GM21390 (cell line): Measurements from ENCODE around the gene ZNF705A.
"Not testable (repeated sequence)": the region's sequence is repeated elsewhere in the genome, so short reads cannot be mapped to it uniquely, and the experiment has no call there.

Experiments
- ATAC-seq: cut with Tn5 transposase; IDR thresholded peaks from one replicate; pipeline ENCODE4 v1.9.1; 2021; ENCODE audit not compliant: unreplicated experiment

Gene ZNF705A

DNA sequence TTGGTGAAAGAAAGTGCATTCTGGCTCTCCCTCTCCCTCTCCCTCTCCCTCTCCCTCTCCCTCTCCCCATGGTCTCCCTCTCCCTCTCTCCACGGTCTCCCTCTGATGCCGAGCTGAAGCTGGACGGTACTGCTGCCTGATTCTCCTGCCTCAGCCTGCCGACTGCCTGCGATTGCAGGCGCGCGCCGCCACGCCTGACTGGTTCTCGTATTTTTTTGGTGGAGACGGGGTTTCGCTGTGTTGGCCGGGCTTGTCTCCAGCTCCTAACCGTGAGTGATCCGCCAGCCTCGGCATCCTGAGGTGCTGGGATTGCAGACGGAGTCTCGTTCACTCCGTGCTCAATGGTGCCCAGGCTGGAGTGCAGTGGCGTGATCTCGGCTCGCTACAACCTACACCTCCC, 26.5 kb downstream of the ZNF705A start:
- ATAC-seq: not testable (repeated sequence)

DNA sequence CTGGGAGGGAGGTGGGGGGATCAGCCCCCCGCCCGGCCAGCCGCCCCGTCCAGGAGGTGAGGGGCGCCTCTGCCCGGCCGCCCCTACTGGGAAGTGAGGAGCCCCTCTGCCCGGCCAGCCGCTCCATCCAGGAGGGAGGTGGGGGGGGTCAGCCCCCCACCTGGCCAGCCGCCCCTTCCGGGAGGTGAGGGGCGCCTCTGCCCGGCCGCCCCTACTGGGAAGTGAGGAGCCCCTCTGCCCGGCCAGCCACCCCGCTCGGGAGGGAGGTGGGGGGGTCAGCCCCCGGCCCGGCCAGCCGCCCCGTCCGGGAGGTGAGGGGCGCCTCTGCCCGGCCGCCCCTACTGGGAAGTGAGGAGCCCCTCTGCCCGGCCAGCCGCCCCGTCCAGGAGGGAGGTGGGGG, 27.4 kb downstream of the ZNF705A start:
- ATAC-seq: not testable (repeated sequence)

DNA sequence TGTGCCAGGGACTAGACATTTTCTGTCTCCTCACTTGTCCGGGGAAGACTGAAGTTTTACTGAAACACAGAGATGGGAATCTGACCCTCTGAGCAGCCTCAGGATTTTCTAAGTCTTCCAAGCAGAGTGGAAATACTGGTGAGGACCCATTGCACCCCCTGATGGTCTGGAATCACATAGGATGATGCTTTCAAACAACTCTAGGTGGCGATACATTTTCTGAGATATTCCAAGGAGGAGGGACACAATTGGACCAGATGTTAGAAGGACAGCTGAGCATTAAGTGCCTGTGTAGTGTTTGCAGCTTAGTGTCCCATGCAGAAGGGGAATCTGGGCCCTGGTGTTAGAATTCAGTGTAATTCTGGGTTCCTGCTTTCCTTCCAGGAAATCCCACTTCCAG, 31.3 kb downstream of the ZNF705A start:
- not testable (repeated sequence) for ATAC-seq

DNA sequence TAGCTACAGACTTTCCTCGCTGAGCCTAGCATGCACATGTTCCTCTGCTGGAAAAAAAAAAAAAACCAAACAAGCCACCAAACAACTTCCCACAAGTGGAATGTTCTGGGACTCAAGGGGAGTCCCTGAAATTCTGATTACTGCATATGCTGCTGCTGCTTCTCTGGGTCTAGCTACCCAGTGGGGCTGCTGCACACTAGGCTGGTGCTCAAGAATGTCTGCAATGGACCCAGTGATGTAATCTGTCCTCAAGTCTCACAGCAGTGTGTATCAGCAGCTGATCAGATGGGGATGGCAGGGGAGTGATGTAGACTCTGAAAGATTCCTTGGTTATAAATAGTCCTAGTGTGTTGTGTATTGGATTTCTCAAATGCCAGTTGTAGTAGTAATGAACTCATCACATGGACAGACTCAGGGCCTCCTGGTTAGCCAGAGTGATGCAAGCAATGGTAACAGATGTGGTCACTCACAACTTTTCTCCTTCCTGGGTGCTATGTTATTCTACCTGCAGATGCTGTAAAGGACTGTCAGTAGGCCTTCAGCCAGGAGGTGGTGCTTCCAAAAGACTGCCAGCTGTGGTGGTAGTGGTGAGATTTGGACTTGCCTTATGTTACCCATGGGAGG, 41.0 kb downstream of the ZNF705A start:
- ATAC-seq: not testable (repeated sequence)

DNA sequence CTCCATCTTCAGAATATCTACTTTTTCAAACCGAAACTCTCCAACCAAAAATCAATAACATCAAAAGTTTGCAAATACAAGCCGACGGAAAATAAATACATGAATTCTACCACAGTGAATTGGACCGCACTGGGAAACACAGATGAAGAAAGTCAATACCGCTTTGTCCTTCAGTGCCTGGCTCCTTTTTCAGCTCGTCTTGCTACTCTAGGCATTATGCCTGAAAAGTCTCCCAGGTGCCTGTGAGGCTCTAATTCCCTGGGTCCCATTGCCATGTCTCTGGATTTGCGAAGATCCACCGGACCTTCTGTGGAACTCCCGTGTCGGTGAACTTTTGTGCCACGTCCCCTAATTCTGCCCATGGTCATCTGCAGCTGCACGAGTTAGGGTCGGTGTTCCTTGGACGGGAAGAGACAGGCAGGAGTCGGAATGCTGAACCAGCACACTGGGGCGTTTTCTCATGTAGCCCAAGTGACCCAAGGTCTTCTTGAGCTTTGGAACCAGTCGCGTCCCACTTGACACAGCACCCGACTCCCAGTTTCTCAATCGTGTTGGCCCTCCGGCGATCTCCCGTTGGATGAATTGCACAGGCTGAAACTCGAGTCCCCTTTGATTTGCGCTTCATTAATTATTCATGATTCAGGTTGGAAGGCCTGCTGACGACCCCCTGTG, 62.0 kb downstream of the ZNF705A start:
- ATAC-seq: not testable (repeated sequence)

DNA sequence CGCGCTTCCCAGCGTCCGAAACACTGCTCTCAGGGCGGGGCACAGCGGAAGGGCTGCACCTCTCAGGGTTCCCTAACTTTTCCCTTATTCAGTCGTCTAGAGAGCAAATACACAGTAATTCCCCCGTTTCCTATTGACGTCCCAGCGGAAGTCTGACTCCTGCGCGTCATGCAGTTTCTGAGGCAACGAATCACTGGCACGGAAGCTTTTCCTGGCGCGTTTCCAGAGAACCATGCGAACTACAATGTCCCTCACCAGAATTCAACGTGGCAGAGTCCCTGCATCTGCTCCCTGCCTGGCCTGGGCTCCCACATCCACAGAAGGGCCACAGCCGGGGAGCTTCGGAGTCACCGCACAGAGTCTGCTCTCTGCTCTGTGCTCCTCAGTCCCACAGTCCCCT, 64.6 kb downstream of the ZNF705A start:
- ATAC-seq: not testable (repeated sequence)

DNA sequence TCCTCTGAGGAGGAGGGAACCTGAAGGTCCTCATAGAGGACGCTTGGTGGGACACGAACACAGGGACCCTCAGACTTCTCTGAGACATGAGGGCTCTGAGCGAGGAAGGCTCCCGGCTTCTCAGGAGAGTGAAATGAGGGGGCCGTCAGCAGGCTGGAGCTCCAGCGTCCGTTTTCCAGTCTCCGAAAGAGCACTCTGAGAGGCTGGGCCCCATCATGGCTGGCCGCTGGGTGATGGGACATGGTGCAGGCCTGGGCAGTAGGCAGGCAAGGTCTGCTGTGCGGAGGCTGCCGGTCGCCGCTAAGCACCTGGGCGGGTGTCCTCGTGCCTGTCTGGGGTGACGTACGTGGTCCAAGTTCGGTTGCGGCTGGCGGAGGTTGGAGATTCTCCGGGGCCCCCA, 65.0 kb downstream of the ZNF705A start:
- ATAC-seq: not testable (repeated sequence)

DNA sequence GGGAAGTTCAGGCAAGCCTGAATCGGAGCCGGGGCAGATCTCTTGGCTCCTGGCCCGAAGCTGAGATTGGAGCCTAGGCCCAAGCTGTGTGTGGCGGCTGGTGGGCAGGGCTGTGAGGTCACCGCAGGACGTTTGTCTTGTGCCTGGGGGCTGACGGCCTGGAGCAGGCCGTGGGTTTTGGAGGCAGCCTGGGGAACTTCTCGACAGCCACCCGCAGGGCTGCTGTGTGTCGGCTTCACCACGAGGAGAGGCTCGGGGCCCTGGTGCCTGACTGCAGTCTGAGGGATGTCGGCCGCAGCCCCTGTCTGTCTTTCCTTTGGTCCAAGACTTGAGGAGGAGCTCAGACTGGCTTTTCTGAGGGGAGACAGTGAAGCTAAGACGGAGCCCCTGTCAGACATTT, 65.5 kb downstream of the ZNF705A start:
- ATAC-seq: not testable (repeated sequence)

DNA sequence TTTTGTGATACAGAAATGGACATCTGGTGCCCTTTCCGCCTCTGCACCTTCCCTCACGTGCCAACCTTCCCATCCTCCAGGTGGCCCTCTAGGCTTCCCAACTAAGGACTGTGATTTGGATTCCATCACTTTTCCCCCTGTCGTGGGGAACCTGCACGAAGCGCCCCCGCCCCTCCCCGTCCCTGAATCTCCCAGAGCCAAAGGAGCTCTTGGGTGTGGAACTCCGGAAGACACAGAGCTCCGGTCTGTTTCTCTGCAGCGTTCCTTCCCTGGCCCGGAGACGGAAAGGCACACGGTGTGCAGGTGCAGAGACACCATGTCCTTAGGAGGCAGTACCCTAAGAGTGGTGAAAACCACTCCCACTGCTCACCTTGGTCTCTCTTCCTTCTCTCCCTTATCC, 66.8 kb downstream of the ZNF705A start:
- ATAC-seq: not testable (repeated sequence)

DNA sequence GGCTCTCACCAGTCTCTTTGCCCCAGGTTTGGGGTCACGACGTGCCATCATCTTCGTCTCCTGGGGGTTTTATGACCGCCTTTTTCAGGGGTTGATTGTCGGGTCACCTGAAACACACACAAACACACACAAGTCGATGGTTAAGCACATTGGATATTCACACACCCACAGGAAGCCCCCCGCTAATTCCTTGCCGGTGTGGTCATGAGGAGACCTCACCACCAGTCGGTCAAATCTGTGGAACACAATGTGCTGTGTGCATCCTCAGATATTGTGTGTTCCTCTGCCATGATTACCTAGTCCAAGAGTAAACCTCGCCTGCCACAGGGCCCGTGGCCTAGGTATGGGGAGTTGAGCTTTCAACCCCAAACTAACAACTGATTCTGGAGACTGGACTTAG, 68.0 kb downstream of the ZNF705A start:
- not testable (repeated sequence) for ATAC-seq

DNA sequence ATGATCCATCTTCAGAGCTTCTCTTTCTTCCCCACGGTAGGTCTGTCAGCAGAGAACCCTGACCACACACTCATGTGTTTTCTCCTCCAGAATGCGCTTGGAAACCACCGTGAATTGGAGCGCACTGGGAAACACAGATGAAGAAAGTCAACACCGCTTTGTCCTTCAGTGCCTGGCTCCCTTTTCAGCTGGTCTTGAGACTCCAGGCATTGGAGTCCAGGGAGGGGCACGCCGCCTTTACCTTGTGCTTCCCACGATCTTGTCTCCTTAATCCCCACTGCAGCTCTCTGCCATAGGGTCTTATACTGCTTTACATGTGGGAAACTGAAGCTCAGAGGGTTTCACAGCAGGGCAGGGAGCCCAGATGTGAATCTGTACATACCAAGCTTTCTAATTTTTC, 69.5 kb downstream of the ZNF705A start:
- ATAC-seq: no peak

DNA sequence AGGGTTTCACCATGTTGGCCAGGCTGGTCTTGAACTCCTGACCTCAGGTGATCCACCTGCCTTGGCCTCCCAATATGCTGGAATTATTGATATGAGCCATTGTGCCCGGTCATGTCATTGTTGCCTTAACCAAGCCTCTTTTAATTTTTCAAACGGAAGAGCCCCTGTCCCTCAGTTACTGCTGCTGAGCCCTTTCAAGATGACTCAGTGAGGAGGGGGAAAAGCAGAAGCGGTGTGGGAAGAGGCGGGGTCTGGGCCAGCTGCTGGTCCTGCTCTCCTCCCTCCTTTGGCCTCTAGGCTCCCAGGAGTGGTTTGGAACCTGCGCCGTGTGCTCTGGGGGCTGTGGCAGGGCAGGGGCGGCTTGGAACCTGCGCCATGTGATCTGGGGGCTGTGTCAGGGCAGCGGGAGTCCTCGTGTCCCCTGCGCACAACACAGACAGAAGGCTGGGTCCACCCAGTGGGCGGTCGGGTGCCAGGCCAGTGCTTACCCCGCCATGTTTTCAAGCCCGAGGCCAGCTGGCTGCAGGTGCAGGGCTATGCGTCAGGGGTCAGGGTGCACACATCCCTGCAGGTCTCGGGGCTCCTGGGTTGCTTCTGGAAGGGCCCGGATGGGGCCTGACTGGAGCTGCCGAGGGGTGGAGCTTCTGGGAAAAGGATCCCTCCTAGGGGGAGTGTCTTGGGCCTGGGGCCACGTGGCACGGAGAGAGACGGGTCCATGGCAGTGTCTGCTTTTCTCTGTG, 70.3 kb downstream of the ZNF705A start, which contains the start of gene FAM90A1:
Gene FAM90A1, minus strand, starts transcription at position 627 of the 740 bp plus-strand sequence. CDS start 2,786 bp downstream, outside the sequence.
- ATAC-seq: not testable (repeated sequence)

DNA sequence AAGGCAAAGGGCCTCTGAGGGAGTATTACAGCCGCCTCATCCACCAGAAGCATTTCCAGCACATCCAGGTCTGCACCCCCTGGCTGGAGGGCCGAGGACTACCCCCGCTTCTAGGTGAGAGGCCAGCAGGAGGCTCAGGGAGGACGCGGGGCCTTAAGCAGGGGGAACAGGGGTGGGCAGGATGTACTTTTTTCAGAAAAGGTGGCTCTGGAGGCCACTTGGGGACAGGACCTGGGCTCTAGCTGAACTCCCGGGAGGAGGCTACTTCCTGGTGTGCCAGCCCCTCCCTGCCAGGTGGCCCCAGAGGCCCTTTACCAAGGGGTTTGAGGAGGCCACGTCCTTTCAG, 70.9 kb downstream of the ZNF705A start:
- ATAC-seq: not testable (repeated sequence)

DNA sequence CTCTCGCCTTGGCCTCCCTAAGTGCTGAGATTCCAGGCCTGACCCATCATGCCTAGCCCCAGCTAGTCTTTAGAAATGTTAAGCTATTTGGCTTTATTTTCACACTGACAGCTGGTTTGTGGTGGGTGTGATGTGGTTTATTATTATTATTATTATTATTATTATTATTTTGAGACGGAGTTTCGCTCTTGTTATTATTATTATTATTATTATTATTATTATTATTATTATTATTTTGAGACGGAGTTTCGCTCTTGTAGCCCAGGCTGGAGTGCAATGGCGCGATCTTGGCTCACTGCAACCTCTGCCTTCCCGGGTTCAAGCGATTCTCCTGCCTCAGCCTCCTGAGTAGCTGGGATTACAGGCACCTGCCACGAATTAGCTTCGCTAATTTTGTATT, 71.8 kb downstream of the ZNF705A start:
- ATAC-seq: not testable (repeated sequence)

DNA sequence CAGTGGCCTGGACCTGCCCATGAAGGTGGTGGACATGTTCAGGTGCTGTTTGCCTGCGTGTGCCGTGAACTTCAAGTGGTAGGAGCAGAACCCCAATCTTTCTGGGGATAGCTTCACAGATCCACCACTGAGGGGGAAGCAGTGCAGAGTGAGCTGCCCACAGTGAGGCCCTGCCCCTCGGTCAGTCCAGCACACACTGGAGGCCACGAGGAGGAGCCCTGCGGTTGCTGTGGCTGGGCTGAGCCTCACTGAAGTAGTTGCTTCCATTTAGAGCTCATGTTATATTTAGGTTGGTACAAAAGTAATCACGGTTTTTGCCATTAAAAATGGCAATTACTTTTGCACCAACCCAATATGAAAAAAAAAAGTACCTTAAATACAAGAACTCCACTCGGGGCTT, 72.7 kb downstream of the ZNF705A start:
- not testable (repeated sequence) for ATAC-seq
